B cell (primary cell): ENCODE results near the gene CYB5B.

Experiments
- CTCF ChIP-seq: fragments of 200-600 bp; IDR thresholded peaks from one replicate; pipeline ENCODE4 v1.8.0; 2022; ENCODE audit warnings: antibody characterized with exemption, mild to moderate bottlenecking
- EZH2 ChIP-seq: IDR thresholded peaks from 2 replicates; pipeline ENCODE4 v1.6.1; 2012; ENCODE audit warnings: borderline replicate concordance, low read depth, mild to moderate bottlenecking, moderate library complexity, low read length; ENCODE audit not compliant: insufficient read depth, poor library complexity, severe bottlenecking

DNA sequence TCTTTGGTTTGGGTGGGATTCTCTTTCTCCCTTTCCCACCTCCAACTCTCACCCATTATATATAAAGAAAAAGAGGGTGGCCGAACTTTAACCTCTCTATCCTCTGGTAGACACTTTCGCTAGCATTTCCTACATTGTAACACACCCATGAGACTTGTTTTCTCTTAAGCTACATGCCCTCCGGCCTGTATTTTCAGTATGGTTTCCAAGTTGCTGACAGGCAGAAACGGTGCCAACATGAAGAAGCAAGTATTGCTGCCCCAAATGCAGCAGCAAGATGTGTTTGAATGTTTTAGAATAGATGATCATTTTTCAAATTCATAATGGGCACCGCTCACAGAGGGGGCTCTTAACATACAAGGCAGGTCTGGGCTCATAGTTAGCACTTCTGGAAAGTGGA lies 18.7 kb upstream of the CYB5B start:
- TF ChIP-seq EZH2 (no peak), CTCF (no peak)
